ENCODE results near the gene WFIKKN1. TPM values are rescaled to one million over a fixed set of nuclear protein-coding genes. Genes with fewer than 3 reads are reported as not detected.
A peak's percentile ranks its signal among the peaks of the same experiment; 100 is the strongest.

WFIKKN1 gene
- total and polyA plus RNA-seq, 2 of the 4 experiments (the other 2 are of a cell fraction) = 0.10 TPM; not detected in 1

- dilution Hi-C loops (cut with HindIII; ENCODE audit: low sequenced_read_pairs, unreplicated experiment) = no loop called here
- Histone ChIP-seq H2BK120ac (ENCODE audit: low read depth, low read length) (no peak overlapping the region), H3K4ac (ENCODE audit: low read depth, low read length) (no peak overlapping the region), H3K4me1 (ENCODE audit: control insufficient read depth, insufficient read depth, low read length) (peaks cover 14% of the 10 kb centered on the region), H3K4me2 (ENCODE audit: low read depth, low read length) (no peak overlapping the region), H3K9ac (ENCODE audit: low read depth, low read length) (no peak overlapping the region), H3K56ac (ENCODE audit: extremely low read depth, insufficient read depth, low read length) (no peak overlapping the region), H4K8ac (ENCODE audit: low read depth in 2 of 2, low read length in 2 of 2) (no peak overlapping the region), H3K9me3 (ENCODE audit: control insufficient read depth, insufficient read depth, low read length) (no peaks in the 10 kb centered on the region), H3K14ac (replicated peaks; ENCODE audit: low read depth, low read length) (no peak overlapping the region), H4K5ac (ENCODE audit: low read depth, low read length) (no peak overlapping the region), H3K23ac (ENCODE audit: low read depth, low read length) (no peak overlapping the region), H3K36me3 (ENCODE audit: control insufficient read depth, insufficient read depth, low read length) (peaks cover 47% of the 10 kb centered on the region), H3K27me3 (ENCODE audit: control insufficient read depth, insufficient read depth, low read length) (no peaks in the 10 kb centered on the region), H2BK20ac (ENCODE audit: low read depth, low read length) (no peak overlapping the region), H2BK5ac (ENCODE audit: low read depth, low read length, poor library complexity, severe bottlenecking) (no peak overlapping the region), H3K79me1 (ENCODE audit: low read depth in 1 of 2, low read length in 2 of 2) (peaks cover 0 to 37% of the 10 kb centered on the region in 2 experiments; a peak in 1 of 4 replicates), H2AK5ac (ENCODE audit: low read depth, low read length) (no peak overlapping the region), H3K4me3 (ENCODE audit: insufficient read depth, low read depth, low read length) (no peak overlapping the region), H4K20me1 (ENCODE audit: insufficient read depth, low read length) (peaks cover 27% of the 10 kb centered on the region), H3K9me1 (ENCODE audit: insufficient read depth, low read length) (peaks cover 6% of the 10 kb centered on the region), H4K91ac (ENCODE audit: insufficient read depth, low read depth, low read length) (no peak overlapping the region), H2BK15ac (ENCODE audit: low read depth, low read length) (no peak overlapping the region), H2AFZ (replicated peaks; ENCODE audit: low read length, poor library complexity) (no peak overlapping the region), H3K27ac (ENCODE audit: insufficient read depth, low read length) (no peak overlapping the region), H2AK9ac (replicated peaks; ENCODE audit: low read depth, low read length, poor library complexity) (peak overlapping the region; percentile 28), H3K18ac (ENCODE audit: low read depth, low read length) (no peak overlapping the region)
- ChIA-PET POLR2A (ENCODE audit: unreplicated experiment) (no interaction called here), CTCF (no interaction called here)
- BruUV-seq (replicated peaks) = no TSS peak
- in situ Hi-C loops (cut with MboI; ENCODE audit: low sequenced_read_pairs) = no loop called here
- TF ChIP-seq USF2 (IDR thresholded peaks at IDR 0.05; ENCODE audit: low read depth, low read length) (no peak), CEBPB (IDR thresholded peaks at IDR 0.05; ENCODE audit: low read depth, low read length) (no peak)
- WGBS, 2 experiments (ENCODE audit: extremely low coverage in 2 of 2, insufficient read length in 1 of 2) = 94% methylated on average over 13 of the region's 40 CpGs; no CpG with 5 or more reads in 1 of the 2 experiments
- no peak for DNase-seq
- ATAC-seq (ENCODE audit: low read depth) = no peak
- intact Hi-C loops (cut with micrococcal nuclease) = no loop called here
Measured at GRCh38 chr16:671353-672131, 40.8 kb downstream of the WFIKKN1 start.
